Tibial nerve (tissue), 4 donors: ENCODE results near the gene ABHD5. TPM values are rescaled to one million over a fixed set of nuclear protein-coding genes. Genes with fewer than 3 reads are reported as not detected.

ENCODE experiments used
- DNase-seq, 2 donors: peaks; one replicate each; pipeline ENCODE4 v3.0.0-alpha.2; 2019; ENCODE audit warnings: low spot score in 2 of 2
- H3K27ac ChIP-seq, 4 donors: fragments of 200-600 bp; sonication (generic) in 3 of 4; one replicate each; pipeline ENCODE4 v1.5.1; 2017 to 2019; ENCODE audit warnings: mild to moderate bottlenecking in 1 of 4
- H3K27me3 ChIP-seq, 2 donors: fragments of 200-600 bp; sonication (generic) in 1 of 2; one replicate each; pipeline versions ENCODE4 v1.5.1 to v1.6.0; 2017 to 2019
- H3K36me3 ChIP-seq, 3 donors: fragments of 200-600 bp; sonication (generic); one replicate each; pipeline ENCODE4 v1.5.1; 2018 to 2019
- H3K4me1 ChIP-seq, 4 donors: fragments of 200-600 bp; sonication (generic) in 3 of 4; one replicate each; pipeline ENCODE4 v1.5.1; 2017 to 2019
- H3K4me3 ChIP-seq, 4 donors: fragments of 200-600 bp; sonication (generic) in 3 of 4; one replicate each; pipeline ENCODE4 v1.5.1; 2017 to 2019; ENCODE audit warnings: mild to moderate bottlenecking in 1 of 4, moderate library complexity in 1 of 4
- H3K9me3 ChIP-seq, 4 donors: fragments of 200-600 bp; sonication (generic) in 3 of 4; one replicate each; pipeline ENCODE4 v1.5.1; 2017 to 2019
- CTCF ChIP-seq, 5 experiments: fragments of 200-600 bp in 3 of 5; fragments of 450-650 bp in 2 of 5; sonication (generic) in 3 of 5; IDR thresholded peaks; one replicate each; pipeline ENCODE4 v1.5.1; 2016 to 2019; ENCODE audit warnings: antibody characterized with exemption in 5 of 5, mild to moderate bottlenecking in 3 of 5, moderate library complexity in 2 of 5
- EP300 ChIP-seq, 2 donors: sonication (generic); formaldehyde crosslinking; IDR thresholded peaks; one replicate each; pipeline ENCODE4 v1.6.1; 2017; ENCODE audit warnings: antibody characterized with exemption in 2 of 2, mild to moderate bottlenecking in 1 of 2
- POLR2A ChIP-seq, 2 donors: fragments of 450-650 bp; IDR thresholded peaks; one replicate each; pipeline ENCODE4 v1.6.1; 2017; ENCODE audit warnings: antibody characterized with exemption in 2 of 2, mild to moderate bottlenecking in 2 of 2, moderate library complexity in 2 of 2
- WGBS, 2 donors: methylation state at CpG; one replicate each; pipeline ENCODE4 v1.1.5; 2018; 5-methylcytosine and 5-hydroxymethylcytosine counted together
- total RNA-seq, 4 donors: library from RNA; depleted of rRNA; stranded (reverse); fragments of >200 nt; gene quantifications; one replicate each; pipeline ENCODE4 v1.1.0, GENCODE V29; 2016

The ABHD5 gene
- total RNA-seq, 4 donors from 2014 or later: 21.6 to 29.7 (median 29.0) TPM

DNA sequence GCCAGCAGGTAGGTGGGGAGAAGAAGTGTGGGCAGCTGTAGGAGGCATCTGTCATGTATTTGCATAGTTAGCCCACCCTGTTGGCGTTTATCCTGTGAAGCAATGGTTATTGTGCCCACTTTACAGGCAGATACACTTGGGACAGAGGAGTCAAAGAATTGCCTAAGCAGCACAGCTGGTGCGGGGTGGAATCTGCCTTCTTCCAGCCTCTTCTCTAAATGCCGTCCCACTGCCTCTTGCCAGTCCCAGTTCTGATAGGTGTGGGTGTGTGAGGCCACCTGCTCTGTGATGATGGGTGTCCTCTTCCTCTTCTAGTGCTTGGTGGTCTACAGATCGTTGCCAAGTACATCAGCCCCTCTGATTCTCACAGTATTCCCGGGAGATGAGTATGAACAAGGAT, 80.9 kb downstream of the ABHD5 start:
- Histone ChIP-seq H3K4me3 (no peak overlapping the region), H3K4me1 (peaks cover 0 to 41% (median 21%) of the 10 kb centered on the region in 4 donors), H3K27me3 (no peaks in the 10 kb centered on the region), H3K9me3 (no peaks in the 10 kb centered on the region), H3K27ac (peak overlapping the region in 2 of 4 donors; percentile 0 to 83), H3K36me3 (no peaks in the 10 kb centered on the region)
- TF ChIP-seq POLR2A (IDR thresholded peaks at IDR 0.05) (no peak), CTCF (IDR thresholded peaks at IDR 0.05) (no peak), EP300 (IDR thresholded peaks at IDR 0.05) (no peak)
- WGBS, 2 donors: 71 to 76% methylated on average over 5 of the region's 5 CpGs
- DNase-seq: no peak

GRCh38 chr3:43773273-43774094, 82.7 kb downstream of the ABHD5 start:
- H3K9me3 ChIP-seq: no peaks in the 10 kb centered on the region
- H3K27me3 ChIP-seq: no peaks in the 10 kb centered on the region
- H3K4me3 ChIP-seq: no peak overlapping the region
- peaks cover 0 to 33% (median 16%) of the 10 kb centered on the region in 4 donors for H3K4me1 ChIP-seq
- TF ChIP-seq CTCF (IDR thresholded peaks at IDR 0.05): no peak
- no peak for TF ChIP-seq POLR2A (IDR thresholded peaks at IDR 0.05)
- TF ChIP-seq EP300 (IDR thresholded peaks at IDR 0.05): no peak
- no peaks in the 10 kb centered on the region for H3K36me3 ChIP-seq
- WGBS, 2 donors: 63 to 69% methylated on average over 10 of the region's 10 CpGs
- H3K27ac ChIP-seq: peak overlapping the region in 2 of 4 donors; percentile 10 to 34
- DNase-seq: no peak

DNA sequence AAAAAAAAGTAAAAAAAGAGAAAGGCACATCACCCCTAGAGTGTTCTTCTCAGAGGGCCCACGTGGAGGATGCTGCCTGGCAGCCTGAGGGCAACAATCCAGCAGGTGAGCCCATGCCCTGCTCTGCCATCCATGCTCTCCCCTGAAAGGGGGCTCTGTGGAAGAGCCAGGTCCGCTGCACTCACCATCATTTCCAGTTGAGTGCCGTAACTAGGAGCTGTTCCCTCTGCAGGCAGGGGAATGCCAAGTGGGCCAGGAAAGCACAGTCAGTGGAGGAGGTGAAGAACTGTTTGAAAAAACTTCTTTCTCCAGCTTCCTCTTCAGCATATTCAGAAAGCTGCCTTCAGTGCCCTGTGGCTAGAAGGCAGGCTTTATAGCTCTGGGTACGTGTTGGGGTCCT, 84.1 kb downstream of the ABHD5 start:
- Histone ChIP-seq H3K27ac (no peak overlapping the region), H3K27me3 (no peaks in the 10 kb centered on the region), H3K4me1 (peaks cover 0 to 19% (median 5%) of the 10 kb centered on the region in 4 donors), H3K36me3 (no peaks in the 10 kb centered on the region), H3K9me3 (no peaks in the 10 kb centered on the region), H3K4me3 (no peak overlapping the region)
- WGBS, 2 donors: 74 to 77% methylated on average over 4 of the region's 4 CpGs
- no peak for TF ChIP-seq CTCF (IDR thresholded peaks at IDR 0.05)
- TF ChIP-seq EP300 (IDR thresholded peaks at IDR 0.05): no peak
- TF ChIP-seq POLR2A (IDR thresholded peaks at IDR 0.05): no peak
- no peak for DNase-seq

DNA sequence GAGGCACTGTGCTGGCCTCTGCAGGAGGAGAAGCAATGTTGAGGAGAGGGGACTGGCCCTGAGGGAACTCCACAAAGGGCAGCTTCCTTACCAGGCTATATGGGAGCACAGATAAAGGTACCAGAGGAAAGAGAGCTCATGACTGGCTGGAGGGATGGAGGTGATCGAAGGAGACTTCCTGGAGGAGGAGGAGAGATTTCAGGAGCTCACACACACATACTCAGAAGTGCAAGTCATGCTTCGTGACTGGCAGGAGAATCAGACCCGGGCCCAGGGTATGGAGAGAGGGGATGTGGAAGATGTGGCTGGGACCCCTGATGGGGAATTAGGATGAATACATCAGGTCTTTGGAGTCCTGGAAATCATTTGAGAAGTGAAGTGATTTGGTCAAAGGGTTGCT, 85.4 kb downstream of the ABHD5 start:
- Histone ChIP-seq H3K27ac (no peak overlapping the region), H3K4me3 (no peak overlapping the region), H3K36me3 (no peaks in the 10 kb centered on the region), H3K4me1 (peaks cover 0 to 6% (median 0%) of the 10 kb centered on the region in 4 donors), H3K9me3 (no peaks in the 10 kb centered on the region), H3K27me3 (no peaks in the 10 kb centered on the region)
- WGBS, 2 donors: 89 to 94% methylated on average over 3 of the region's 3 CpGs
- DNase-seq: no peak
- TF ChIP-seq CTCF (IDR thresholded peaks at IDR 0.05): no peak
- no peak for TF ChIP-seq POLR2A (IDR thresholded peaks at IDR 0.05)
- TF ChIP-seq EP300 (IDR thresholded peaks at IDR 0.05): no peak

DNA sequence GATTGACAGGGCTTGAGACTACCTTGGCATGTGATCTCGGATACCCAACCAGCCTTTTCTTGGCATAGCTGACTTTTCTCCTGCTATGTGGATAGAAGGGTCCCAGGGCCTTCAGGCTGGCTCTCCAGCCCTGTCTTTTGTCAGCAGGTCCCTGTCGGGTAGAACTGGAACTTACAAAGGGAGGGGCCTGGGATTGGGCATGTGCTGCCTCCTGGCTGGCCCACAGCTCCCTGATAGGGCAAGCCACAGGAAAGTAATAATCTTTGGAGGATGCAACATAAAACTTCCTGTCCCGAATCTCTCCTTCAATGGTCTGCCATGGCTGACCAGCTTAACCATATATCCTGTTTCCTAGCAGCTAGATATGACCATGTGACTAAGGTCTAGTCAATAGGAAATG, 89.1 kb downstream of the ABHD5 start:
- TF ChIP-seq CTCF (IDR thresholded peaks at IDR 0.05) (no peak), POLR2A (IDR thresholded peaks at IDR 0.05) (no peak), EP300 (IDR thresholded peaks at IDR 0.05) (no peak)
- WGBS, 2 donors: 84% methylated on average over 3 of the region's 3 CpGs
- H3K4me3 ChIP-seq: no peak overlapping the region

More for the DNA sequence above, 89.1 kb downstream of the ABHD5 start:
- H3K9me3 ChIP-seq: no peaks in the 10 kb centered on the region
- H3K27me3 ChIP-seq: no peaks in the 10 kb centered on the region
- H3K27ac ChIP-seq: no peak overlapping the region
- H3K36me3 ChIP-seq: no peaks in the 10 kb centered on the region
- H3K4me1 ChIP-seq: no peaks in the 10 kb centered on the region
- no peak for DNase-seq
